H1 (cell line): Measurements from ENCODE around the gene RAD51B. TPM values are rescaled to one million over a fixed set of nuclear protein-coding genes. Genes with fewer than 3 reads are reported as not detected.

Experiments used
- CHD7 ChIP-seq: fragments of 300-600 bp; sonication (generic); IDR thresholded peaks from 2 replicates; pipeline ENCODE4 v1.7.1; 2012; ENCODE audit warnings: low read length, moderate library complexity, mild to moderate bottlenecking, inconsistent platforms; ENCODE audit not compliant: insufficient replicate concordance
- CREB1 ChIP-seq: IDR thresholded peaks from 2 replicates; pipeline ENCODE4 v1.6.1; 2012; ENCODE audit warnings: inconsistent platforms
- CTBP2 ChIP-seq: IDR thresholded peaks from 2 replicates; pipeline ENCODE4 v1.7.0; 2011; ENCODE audit warnings: borderline replicate concordance, mild to moderate bottlenecking, moderate library complexity, mixed read lengths, low read length; ENCODE audit not compliant: insufficient read depth, insufficient read length
- HDAC6 ChIP-seq: IDR thresholded peaks from one replicate; pipeline ENCODE4 v1.7.1; 2012; ENCODE audit warnings: low read depth, mild to moderate bottlenecking, inconsistent platforms, low read length, moderate library complexity
- PHF8 ChIP-seq: fragments of 200-600 bp; sonication (generic); conservative IDR thresholded peaks from 2 replicates; pipeline ENCODE4 v1.7.1; 2012; ENCODE audit warnings: low read depth, mild to moderate bottlenecking, inconsistent platforms, low read length, moderate library complexity
- RBBP5 ChIP-seq: IDR thresholded peaks from 2 replicates; pipeline ENCODE4 v1.7.1; 2012; ENCODE audit warnings: low read depth, mild to moderate bottlenecking, inconsistent platforms, low read length, moderate library complexity, borderline replicate concordance
- polyA plus RNA-seq, 7 experiments: library from polyadenylated mRNA; depleted of rRNA in 3 of 7; stranded (reverse) in 5 of 7; unstranded in 2 of 7; fragments of >200 nt in 5 of 7; fragments of 200-250 nt in 2 of 7; gene quantifications; 1 replicate in 5 of 7; 2 replicates in 1 of 7; 4 replicates in 1 of 7; pipeline versions ENCODE4 v1.2.1 to v1.2.3, GENCODE V29; 2011 to 2013; ENCODE audit warnings: missing spikeins in 2 of 7, mixed read lengths in 2 of 7
- total RNA-seq: library from RNA; stranded (reverse); fragmentation: NEBNext Ultra II Directional; extraction: Animal tissue kit (Norgen Biotek cat#: 25700); gene quantifications from 2 replicates; pipeline ENCODE4 v1.2.1, GENCODE V29; 2021

Gene RAD51B
- total and polyA plus RNA-seq, 2 of the 8 experiments (the other 6 are each of a cell fraction or from before 2014, with no cell fraction given): 3.9 to 14.9 TPM

GRCh38 chr14:68695856-68696255 is 876.3 kb downstream of the RAD51B start (continued):
- no peak for TF ChIP-seq CHD7
- no peak for TF ChIP-seq RBBP5
- no peak for TF ChIP-seq HDAC6
- no peak for TF ChIP-seq CTBP2
- TF ChIP-seq CREB1: no peak
- no peak for TF ChIP-seq PHF8
